Measurements from ENCODE around the gene ZMIZ1. TPM values are rescaled to one million over a fixed set of nuclear protein-coding genes. Genes with fewer than 3 reads are reported as not detected.
A peak's percentile ranks its signal among the peaks of the same experiment; 100 is the strongest.

The ZMIZ1 gene
- total RNA-seq, 1 donor from 2014 or later, result 46.2 TPM

- Mint-ChIP-seq H3K27ac (ENCODE audit: unreplicated experiment) (peak overlapping the region; percentile 76), H3K4me1 (ENCODE audit: low read depth) (peaks cover 75% of the 10 kb centered on the region), H3K27me3 (ENCODE audit: low read depth) (no peaks in the 10 kb centered on the region), H3K9me3 (ENCODE audit: low read depth) (no peaks in the 10 kb centered on the region), H3K4me3 (ENCODE audit: unreplicated experiment) (no peak overlapping the region), H3K36me3 (ENCODE audit: low read depth) (peaks cover 3% of the 10 kb centered on the region)
- no peak for TF ChIP-seq CTCF (IDR thresholded peaks at IDR 0.05)
- no peak for DNase-seq (ENCODE audit: low spot score)
Observed at GRCh38 chr10:79176949-79177602, 108.3 kb downstream of the ZMIZ1 start.

GRCh38 chr10:79178070-79178576 is 109.4 kb downstream of the ZMIZ1 start:
- no peaks in the 10 kb centered on the region for H3K9me3 Mint-ChIP-seq (ENCODE audit: low read depth)
- TF ChIP-seq CTCF (IDR thresholded peaks at IDR 0.05), result no peak
- H3K4me3 Mint-ChIP-seq (ENCODE audit: unreplicated experiment), result no peak overlapping the region

GRCh38 chr10:79178614-79179163 is 109.9 kb downstream of the ZMIZ1 start:
- Mint-ChIP-seq H3K27me3 (ENCODE audit: low read depth) (no peaks in the 10 kb centered on the region), H3K27ac (ENCODE audit: unreplicated experiment) (peak overlapping the region; percentile 78), H3K4me3 (ENCODE audit: unreplicated experiment) (no peak overlapping the region), H3K4me1 (ENCODE audit: low read depth) (peaks cover 88% of the 10 kb centered on the region), H3K9me3 (ENCODE audit: low read depth) (no peaks in the 10 kb centered on the region), H3K36me3 (ENCODE audit: low read depth) (peaks cover 4% of the 10 kb centered on the region)
- DNase-seq (ENCODE audit: low spot score), result no peak
- no peak for TF ChIP-seq CTCF (IDR thresholded peaks at IDR 0.05)

More at GRCh38 chr10:79178070-79178576, 109.4 kb downstream of the ZMIZ1 start:
- H3K27ac Mint-ChIP-seq (ENCODE audit: unreplicated experiment), result peak overlapping the region; percentile 78
- H3K27me3 Mint-ChIP-seq (ENCODE audit: low read depth), result no peaks in the 10 kb centered on the region
- H3K4me1 Mint-ChIP-seq (ENCODE audit: low read depth), result peaks cover 83% of the 10 kb centered on the region
- no peak for DNase-seq (ENCODE audit: low spot score)
- H3K36me3 Mint-ChIP-seq (ENCODE audit: low read depth), result peaks cover 4% of the 10 kb centered on the region

- H3K27me3 Mint-ChIP-seq (ENCODE audit: low read depth), result no peaks in the 10 kb centered on the region
- H3K27ac Mint-ChIP-seq (ENCODE audit: unreplicated experiment), result peak overlapping the region; percentile 78
- H3K4me1 Mint-ChIP-seq (ENCODE audit: low read depth), result peaks cover 91% of the 10 kb centered on the region
- H3K4me3 Mint-ChIP-seq (ENCODE audit: unreplicated experiment), result no peak overlapping the region
- no peak for DNase-seq (ENCODE audit: low spot score)
- peak; percentile 28 for TF ChIP-seq CTCF (IDR thresholded peaks at IDR 0.05)
- no peaks in the 10 kb centered on the region for H3K9me3 Mint-ChIP-seq (ENCODE audit: low read depth)
- peaks cover 1% of the 10 kb centered on the region for H3K36me3 Mint-ChIP-seq (ENCODE audit: low read depth)
Observed at GRCh38 chr10:79179164-79179956, 110.6 kb downstream of the ZMIZ1 start.

GRCh38 chr10:79179957-79180309 is 111.2 kb downstream of the ZMIZ1 start:
- Mint-ChIP-seq H3K4me1 (ENCODE audit: low read depth) (peaks cover 93% of the 10 kb centered on the region), H3K4me3 (ENCODE audit: unreplicated experiment) (no peak overlapping the region), H3K36me3 (ENCODE audit: low read depth) (peaks cover 1% of the 10 kb centered on the region), H3K27me3 (ENCODE audit: low read depth) (no peaks in the 10 kb centered on the region), H3K9me3 (ENCODE audit: low read depth) (no peaks in the 10 kb centered on the region), H3K27ac (ENCODE audit: unreplicated experiment) (no peak overlapping the region)
- no peak for DNase-seq (ENCODE audit: low spot score)
- no peak for TF ChIP-seq CTCF (IDR thresholded peaks at IDR 0.05)
